Osteoblast (primary cell): Measurements from ENCODE around the gene MAP3K9. TPM values are rescaled to one million over a fixed set of nuclear protein-coding genes. Genes with fewer than 3 reads are reported as not detected.
"Not testable (repeated sequence)": the region's sequence is repeated elsewhere in the genome, so short reads cannot be mapped to it uniquely, and the experiment has no call there.

Experiments
- DNase-seq: peaks from one replicate; pipeline ENCODE4 v3.0.0; 2011; ENCODE audit warnings: low spot score, mixed read lengths; ENCODE audit not compliant: insufficient read length; ENCODE audit errors: missing footprints
- H2AFZ ChIP-seq: 2 replicates; pipeline ENCODE4 v1.6.0; 2011; ENCODE audit warnings: mild to moderate bottlenecking, low read length
- H3K27ac ChIP-seq: 2 replicates; pipeline ENCODE4 v1.5.1; 2011; ENCODE audit warnings: mild to moderate bottlenecking, low read depth, low read length, moderate library complexity
- H3K27me3 ChIP-seq: 2 replicates; pipeline ENCODE4 v1.6.0; 2012; ENCODE audit warnings: mild to moderate bottlenecking, control low read depth, inconsistent platforms, low read length, moderate library complexity; ENCODE audit not compliant: insufficient read depth
- H3K36me3 ChIP-seq: 2 replicates; pipeline ENCODE4 v1.5.1; 2011; ENCODE audit warnings: mild to moderate bottlenecking, low read length, control low read depth, moderate library complexity; ENCODE audit not compliant: insufficient read depth
- H3K4me1 ChIP-seq: 2 replicates; pipeline ENCODE4 v1.5.1; 2011; ENCODE audit warnings: mild to moderate bottlenecking, low read length, control low read depth, moderate library complexity; ENCODE audit not compliant: insufficient read depth
- H3K4me2 ChIP-seq: 2 replicates; pipeline ENCODE4 v1.6.0; 2011; ENCODE audit warnings: mild to moderate bottlenecking, low read length; ENCODE audit not compliant: insufficient read depth
- H3K4me3 ChIP-seq: fragments of 200-600 bp; sonication (generic); 3 replicates; pipeline ENCODE4 v1.5.1; 2012; ENCODE audit warnings: mild to moderate bottlenecking, low read length, inconsistent platforms; ENCODE audit not compliant: insufficient read depth
- H3K79me2 ChIP-seq: 2 replicates; pipeline ENCODE4 v1.6.0; 2012; ENCODE audit warnings: mild to moderate bottlenecking, low read length, control low read depth, inconsistent platforms; ENCODE audit not compliant: insufficient read depth
- H3K9me3 ChIP-seq: 2 replicates; pipeline ENCODE4 v1.5.1; 2011; ENCODE audit warnings: low read depth, low read length, control low read depth
- H4K20me1 ChIP-seq: 2 replicates; pipeline ENCODE4 v1.6.0; 2012; ENCODE audit warnings: mild to moderate bottlenecking, low read length, control low read depth; ENCODE audit not compliant: insufficient read depth
- CTCF ChIP-seq: IDR thresholded peaks from 2 replicates; pipeline ENCODE4 v1.5.1; 2011; ENCODE audit warnings: mild to moderate bottlenecking, low read depth, low read length, moderate library complexity; ENCODE audit errors: extremely low read depth
- total RNA-seq: library from RNA; depleted of rRNA; stranded (reverse); fragments of >200 nt; gene quantifications from 2 replicates; pipeline ENCODE4 v1.2.3, GENCODE V29; 2012

MAP3K9 gene
- total RNA-seq, 1 donor: under 0.01 TPM

- peak overlapping the region; percentile 9 for H3K27ac ChIP-seq
- H3K4me2 ChIP-seq: peak overlapping the region; percentile 38
- no peaks in the 10 kb centered on the region for H3K9me3 ChIP-seq
- H2AFZ ChIP-seq: no peak overlapping the region
- TF ChIP-seq CTCF: no peak
- no peaks in the 10 kb centered on the region for H3K36me3 ChIP-seq
- peak; percentile 86 for DNase-seq
- H4K20me1 ChIP-seq: no peaks in the 10 kb centered on the region
- H3K4me1 ChIP-seq: peaks cover 12% of the 10 kb centered on the region
- peaks cover 3% of the 10 kb centered on the region for H3K27me3 ChIP-seq
- no peak overlapping the region for H3K4me3 ChIP-seq
- H3K79me2 ChIP-seq: no peaks in the 10 kb centered on the region
Observed at GRCh38 chr14:70856851-70857495, 47.7 kb upstream of the MAP3K9 start.

GRCh38 chr14:70855486-70855885 lies 46.2 kb upstream of the MAP3K9 start:
- Histone ChIP-seq H2AFZ (no peak overlapping the region), H3K4me1 (peaks cover 12% of the 10 kb centered on the region), H3K27me3 (no peaks in the 10 kb centered on the region), H3K79me2 (no peaks in the 10 kb centered on the region), H3K9me3 (no peaks in the 10 kb centered on the region), H3K4me3 (no peak overlapping the region), H3K4me2 (no peak overlapping the region), H3K36me3 (no peaks in the 10 kb centered on the region), H4K20me1 (no peaks in the 10 kb centered on the region), H3K27ac (no peak overlapping the region)
- no peak for DNase-seq
- TF ChIP-seq CTCF: no peak

- not testable (repeated sequence) for H3K9me3 ChIP-seq, H3K27me3 ChIP-seq, H3K4me2 ChIP-seq, H3K27ac ChIP-seq, H2AFZ ChIP-seq, H3K79me2 ChIP-seq, DNase-seq, H3K4me3 ChIP-seq, H3K36me3 ChIP-seq, H4K20me1 ChIP-seq
- H3K4me1 ChIP-seq: peaks cover 12% of the 10 kb centered on the region
Observed at GRCh38 chr14:70853658-70854057, 44.3 kb upstream of the MAP3K9 start.

GRCh38 chr14:70847406-70848090 lies 38.2 kb upstream of the MAP3K9 start:
- no peaks in the 10 kb centered on the region for H3K27me3 ChIP-seq
- H3K4me1 ChIP-seq: no peaks in the 10 kb centered on the region
- no peak overlapping the region for H3K4me2 ChIP-seq
- H2AFZ ChIP-seq: no peak overlapping the region
- no peaks in the 10 kb centered on the region for H3K36me3 ChIP-seq
- H3K9me3 ChIP-seq: no peaks in the 10 kb centered on the region
- no peak for TF ChIP-seq CTCF
- no peak overlapping the region for H3K27ac ChIP-seq
- DNase-seq: no peak
- no peaks in the 10 kb centered on the region for H4K20me1 ChIP-seq
- no peaks in the 10 kb centered on the region for H3K79me2 ChIP-seq
- no peak overlapping the region for H3K4me3 ChIP-seq
